Activated CD8-positive, alpha-beta T cell treated with anti-CD3 and anti-CD28 coated beads, Interleukin-2, amount 10 ng/mL, durations not matched to agents 7 days and 5 days (primary cell): ENCODE measurements around the gene ZMYM4. TPM values are rescaled to one million over a fixed set of nuclear protein-coding genes. Genes with fewer than 3 reads are reported as not detected.

Experiments used
- ATAC-seq: fragments of 150-1000 bp; cut with Tn5 transposase; one replicate; pipeline ENCODE4 v1.10.0; 2021; ENCODE audit warnings: moderate library complexity
- CTCF ChIA-PET: fragments of 350-600 bp; sonication (Branson Sonifier 250); formaldehyde crosslinking; loops from one replicate; lab custom pipeline; 2021; ENCODE audit warnings: antibody characterized with exemption; lab: Charles Lee
- POLR2A ChIA-PET: fragments of 350-600 bp; sonication (Branson Sonifier 250); formaldehyde crosslinking; loops from one replicate; lab custom pipeline; 2021; ENCODE audit warnings: antibody characterized with exemption; lab: Charles Lee
- DNase-seq: peaks from one replicate; pipeline ENCODE4 v3.0.0-alpha.2; 2020
- H3K27ac Mint-ChIP-seq: one replicate; pipeline ENCODE4 v1.8.0; 2021; ENCODE audit warnings: mild to moderate bottlenecking, mixed read lengths
- H3K27me3 Mint-ChIP-seq: one replicate; pipeline ENCODE4 v1.8.0; 2021; ENCODE audit warnings: low read depth, mixed read lengths
- H3K36me3 Mint-ChIP-seq: one replicate; pipeline ENCODE4 v1.8.0; 2021; ENCODE audit warnings: low read depth, mixed read lengths
- H3K4me1 Mint-ChIP-seq: one replicate; pipeline ENCODE4 v1.8.0; 2021; ENCODE audit warnings: low read depth, mixed read lengths
- H3K4me3 Mint-ChIP-seq: one replicate; pipeline ENCODE4 v1.8.0; 2021; ENCODE audit warnings: mild to moderate bottlenecking, mixed read lengths
- H3K9me3 Mint-ChIP-seq: one replicate; pipeline ENCODE4 v1.8.0; 2022; ENCODE audit warnings: mixed read lengths; ENCODE audit not compliant: insufficient read depth
- total RNA-seq, 2 experiments: library from RNA; stranded (reverse); gene quantifications; one replicate each; pipeline ENCODE4 v1.2.3, GENCODE V29; 2021

ZMYM4 gene
- total RNA-seq, 2 experiments from 2014 or later, result 29.5 to 29.6 TPM

GRCh38 chr1:35334485-35334884, 66.0 kb downstream of the ZMYM4 start:
- Mint-ChIP-seq H3K4me1 (no peaks in the 10 kb centered on the region), H3K36me3 (peaks cover 14% of the 10 kb centered on the region), H3K27me3 (no peaks in the 10 kb centered on the region), H3K4me3 (no peak overlapping the region), H3K9me3 (no peaks in the 10 kb centered on the region), H3K27ac (no peak overlapping the region)
- ATAC-seq (no peak), DNase-seq (no peak)
- POLR2A ChIA-PET, result no interaction called here
- CTCF ChIA-PET, result no interaction called here

GRCh38 chr1:35340519-35340918, 72.0 kb downstream of the ZMYM4 start:
- POLR2A ChIA-PET, result no interaction called here

GRCh38 chr1:35345439-35345981, 77.0 kb downstream of the ZMYM4 start:
- POLR2A ChIA-PET, result no interaction called here
- Mint-ChIP-seq H3K27ac (no peak overlapping the region), H3K27me3 (no peaks in the 10 kb centered on the region), H3K4me3 (no peak overlapping the region), H3K9me3 (no peaks in the 10 kb centered on the region), H3K4me1 (no peaks in the 10 kb centered on the region), H3K36me3 (no peaks in the 10 kb centered on the region)
- DNase-seq (no peak), ATAC-seq (no peak)
- CTCF ChIA-PET, result no interaction called here

More at GRCh38 chr1:35340519-35340918, 72.0 kb downstream of the ZMYM4 start:
- H3K4me3 Mint-ChIP-seq, result no peak overlapping the region
- H3K9me3 Mint-ChIP-seq, result no peaks in the 10 kb centered on the region
- no peaks in the 10 kb centered on the region for H3K27me3 Mint-ChIP-seq
- CTCF ChIA-PET, result no interaction called here
- ATAC-seq, result no peak
- no peak for DNase-seq
- peaks cover 11% of the 10 kb centered on the region for H3K36me3 Mint-ChIP-seq
- H3K4me1 Mint-ChIP-seq, result no peaks in the 10 kb centered on the region
- no peak overlapping the region for H3K27ac Mint-ChIP-seq

GRCh38 chr1:35350872-35351271, 82.4 kb downstream of the ZMYM4 start:
- no peak for ATAC-seq
- CTCF ChIA-PET, result no interaction called here
- no peak for DNase-seq
- Mint-ChIP-seq H3K27me3 (no peaks in the 10 kb centered on the region), H3K4me1 (no peaks in the 10 kb centered on the region), H3K36me3 (no peaks in the 10 kb centered on the region), H3K4me3 (no peak overlapping the region), H3K9me3 (no peaks in the 10 kb centered on the region), H3K27ac (no peak overlapping the region)
- POLR2A ChIA-PET, result no interaction called here

- Mint-ChIP-seq H3K9me3 (no peaks in the 10 kb centered on the region), H3K4me1 (peaks cover 6% of the 10 kb centered on the region), H3K4me3 (no peak overlapping the region), H3K36me3 (peaks cover 19% of the 10 kb centered on the region), H3K27ac (no peak overlapping the region), H3K27me3 (no peaks in the 10 kb centered on the region)
- CTCF ChIA-PET, result interaction anchor here (1.3 kb wide), 1 partner anchor 91 kb away, joined by 3 read pairs; no protein-coding TSS in a partner anchor
- POLR2A ChIA-PET, result no interaction called here
- DNase-seq (no peak), ATAC-seq (no peak)
These were observed 91.5 kb downstream of the ZMYM4 start for GRCh38 chr1:35359995-35360394.

- no peak overlapping the region for H3K4me3 Mint-ChIP-seq
- no peak for ATAC-seq
- ChIA-PET CTCF (interaction anchor here (1.0 to 1.4 kb wide), 2 partner anchors 9 to 89 kb away, joined by 3 read pairs; no protein-coding TSS in a partner anchor), POLR2A (no interaction called here)
- no peaks in the 10 kb centered on the region for H3K27me3 Mint-ChIP-seq
- no peak for DNase-seq
- peaks cover 19% of the 10 kb centered on the region for H3K36me3 Mint-ChIP-seq
- H3K27ac Mint-ChIP-seq, result no peak overlapping the region
- H3K9me3 Mint-ChIP-seq, result no peaks in the 10 kb centered on the region
- H3K4me1 Mint-ChIP-seq, result peaks cover 6% of the 10 kb centered on the region
These were observed 93.1 kb downstream of the ZMYM4 start for GRCh38 chr1:35361638-35362037.

GRCh38 chr1:35364741-35365140, 96.2 kb downstream of the ZMYM4 start:
- POLR2A ChIA-PET, result no interaction called here
- H3K4me3 Mint-ChIP-seq, result no peak overlapping the region
- DNase-seq, result no peak
- H3K9me3 Mint-ChIP-seq, result no peaks in the 10 kb centered on the region
- CTCF ChIA-PET, result no interaction called here
- H3K4me1 Mint-ChIP-seq, result peaks cover 6% of the 10 kb centered on the region
- no peaks in the 10 kb centered on the region for H3K27me3 Mint-ChIP-seq
- no peak for ATAC-seq
- no peak overlapping the region for H3K27ac Mint-ChIP-seq
- peaks cover 19% of the 10 kb centered on the region for H3K36me3 Mint-ChIP-seq

- Mint-ChIP-seq H3K9me3 (no peaks in the 10 kb centered on the region), H3K4me1 (no peaks in the 10 kb centered on the region), H3K4me3 (no peak overlapping the region), H3K27me3 (no peaks in the 10 kb centered on the region), H3K27ac (no peak overlapping the region), H3K36me3 (peaks cover 6% of the 10 kb centered on the region)
- ATAC-seq (no peak), DNase-seq (no peak)
- CTCF ChIA-PET, result no interaction called here
- POLR2A ChIA-PET, result no interaction called here
These were observed 99.4 kb downstream of the ZMYM4 start for GRCh38 chr1:35367914-35368313.

GRCh38 chr1:35369922-35370671, 101.6 kb downstream of the ZMYM4 start:
- POLR2A ChIA-PET, result no interaction called here
- DNase-seq, result no peak
- no peaks in the 10 kb centered on the region for H3K36me3 Mint-ChIP-seq
- CTCF ChIA-PET, result no interaction called here
- no peaks in the 10 kb centered on the region for H3K9me3 Mint-ChIP-seq
- no peak overlapping the region for H3K4me3 Mint-ChIP-seq
- no peak for ATAC-seq
- H3K4me1 Mint-ChIP-seq, result no peaks in the 10 kb centered on the region
- no peaks in the 10 kb centered on the region for H3K27me3 Mint-ChIP-seq
- no peak overlapping the region for H3K27ac Mint-ChIP-seq

- ChIA-PET POLR2A (interaction anchor here (1.1 kb wide), 1 partner anchor 9 kb away, joined by 3 read pairs; no protein-coding TSS in a partner anchor), CTCF (no interaction called here)
- no peak overlapping the region for H3K4me3 Mint-ChIP-seq
- no peaks in the 10 kb centered on the region for H3K36me3 Mint-ChIP-seq
- ATAC-seq (no peak), DNase-seq (no peak)
- H3K27me3 Mint-ChIP-seq, result no peaks in the 10 kb centered on the region
- no peaks in the 10 kb centered on the region for H3K9me3 Mint-ChIP-seq
- H3K27ac Mint-ChIP-seq, result no peak overlapping the region
- no peaks in the 10 kb centered on the region for H3K4me1 Mint-ChIP-seq
These were observed 103.0 kb downstream of the ZMYM4 start for GRCh38 chr1:35371506-35371905.

- DNase-seq (no peak), ATAC-seq (no peak)
- no peak overlapping the region for H3K27ac Mint-ChIP-seq
- H3K27me3 Mint-ChIP-seq, result no peaks in the 10 kb centered on the region
- H3K36me3 Mint-ChIP-seq, result no peaks in the 10 kb centered on the region
- H3K4me3 Mint-ChIP-seq, result no peak overlapping the region
- H3K9me3 Mint-ChIP-seq, result no peaks in the 10 kb centered on the region
- H3K4me1 Mint-ChIP-seq, result no peaks in the 10 kb centered on the region
- CTCF ChIA-PET, result no interaction called here
- POLR2A ChIA-PET, result no interaction called here
These were observed 109.0 kb downstream of the ZMYM4 start for GRCh38 chr1:35377555-35377954.

- Mint-ChIP-seq H3K4me1 (no peaks in the 10 kb centered on the region), H3K9me3 (no peaks in the 10 kb centered on the region), H3K27ac (no peak overlapping the region), H3K36me3 (no peaks in the 10 kb centered on the region), H3K27me3 (no peaks in the 10 kb centered on the region), H3K4me3 (no peak overlapping the region)
- ChIA-PET POLR2A (no interaction called here), CTCF (no interaction called here)
- DNase-seq, result no peak
- ATAC-seq, result no peak
These were observed 111.0 kb downstream of the ZMYM4 start for GRCh38 chr1:35379317-35380000.
